IMR-90 (cell line): ENCODE measurements around the gene HOXB6.

Source experiments
- BHLHE40 ChIP-seq: fragments of 150-350 bp; IDR thresholded peaks from 2 replicates; pipeline ENCODE4 v1.6.1; 2016; ENCODE audit warnings: mild to moderate bottlenecking, low read depth, low read length
- CHD1 ChIP-seq: IDR thresholded peaks from 2 replicates; pipeline ENCODE4 v1.6.1; 2012; ENCODE audit warnings: low read depth, low read length, improper control_type of control experiment
- MAFK ChIP-seq: IDR thresholded peaks from 2 replicates; pipeline ENCODE4 v1.6.1; 2012; ENCODE audit warnings: low read depth, low read length, improper control_type of control experiment
- MXI1 ChIP-seq: IDR thresholded peaks from 2 replicates; pipeline ENCODE4 v1.6.1; 2012; ENCODE audit warnings: low read depth, mild to moderate bottlenecking, low read length, moderate library complexity, borderline replicate concordance
- POLR2A ChIP-seq: IDR thresholded peaks from 2 replicates; pipeline ENCODE4 v1.6.1; 2012; ENCODE audit warnings: mild to moderate bottlenecking, low read depth, low read length
- RAD21 ChIP-seq: IDR thresholded peaks from 2 replicates; pipeline ENCODE4 v1.6.1; 2012; ENCODE audit warnings: low read length, improper control_type of control experiment
- RFX5 ChIP-seq: IDR thresholded peaks from 2 replicates; pipeline ENCODE4 v1.8.0; 2012; ENCODE audit warnings: low read depth, mild to moderate bottlenecking, low read length, moderate library complexity
- SMC3 ChIP-seq: fragments of 150-350 bp; IDR thresholded peaks from 2 replicates; pipeline ENCODE4 v1.6.1; 2016; ENCODE audit warnings: low read depth, mild to moderate bottlenecking, antibody characterized with exemption, low read length, moderate library complexity
- USF2 ChIP-seq: fragments of 150-350 bp; IDR thresholded peaks from 2 replicates; pipeline ENCODE4 v1.6.1; 2017; ENCODE audit warnings: mild to moderate bottlenecking, antibody characterized with exemption, low read length, low read depth
- TF ChIP-seq, protein P1 (sequence below): conservative IDR thresholded peaks from 2 replicates; pipeline ENCODE4 v1.5.1; 2012; ENCODE audit warnings: mild to moderate bottlenecking, low read depth, low read length, improper control_type of control experiment

GRCh38 chr17:48551214-48551555 lies 53.6 kb downstream of the HOXB6 start:
- TF ChIP-seq, protein P1, sequence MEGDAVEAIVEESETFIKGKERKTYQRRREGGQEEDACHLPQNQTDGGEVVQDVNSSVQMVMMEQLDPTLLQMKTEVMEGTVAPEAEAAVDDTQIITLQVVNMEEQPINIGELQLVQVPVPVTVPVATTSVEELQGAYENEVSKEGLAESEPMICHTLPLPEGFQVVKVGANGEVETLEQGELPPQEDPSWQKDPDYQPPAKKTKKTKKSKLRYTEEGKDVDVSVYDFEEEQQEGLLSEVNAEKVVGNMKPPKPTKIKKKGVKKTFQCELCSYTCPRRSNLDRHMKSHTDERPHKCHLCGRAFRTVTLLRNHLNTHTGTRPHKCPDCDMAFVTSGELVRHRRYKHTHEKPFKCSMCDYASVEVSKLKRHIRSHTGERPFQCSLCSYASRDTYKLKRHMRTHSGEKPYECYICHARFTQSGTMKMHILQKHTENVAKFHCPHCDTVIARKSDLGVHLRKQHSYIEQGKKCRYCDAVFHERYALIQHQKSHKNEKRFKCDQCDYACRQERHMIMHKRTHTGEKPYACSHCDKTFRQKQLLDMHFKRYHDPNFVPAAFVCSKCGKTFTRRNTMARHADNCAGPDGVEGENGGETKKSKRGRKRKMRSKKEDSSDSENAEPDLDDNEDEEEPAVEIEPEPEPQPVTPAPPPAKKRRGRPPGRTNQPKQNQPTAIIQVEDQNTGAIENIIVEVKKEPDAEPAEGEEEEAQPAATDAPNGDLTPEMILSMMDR = no peak
- TF ChIP-seq POLR2A (no peak), USF2 (no peak), RFX5 (no peak), MAFK (no peak), CHD1 (no peak), SMC3 (no peak), MXI1 (no peak), RAD21 (no peak), BHLHE40 (no peak)
